Caco-2 (cell line): Measurements from ENCODE around the gene TMEM63C. TPM values are rescaled to one million over a fixed set of nuclear protein-coding genes. Genes with fewer than 3 reads are reported as not detected.
A peak's percentile ranks its signal among the peaks of the same experiment; 100 is the strongest.

ENCODE experiments used
- BruUV-seq: library from RNA; stranded (reverse); fragments of 400-500 nt; replicated peaks from 2 replicates; lab custom pipeline; 2021; lab: Mats Ljungman, UMichigan
- CTCF ChIA-PET: fragments of 300-600 bp; sonication (Branson Sonifier 250); formaldehyde crosslinking; loops from one replicate; lab custom pipeline; 2022; ENCODE audit warnings: antibody characterized with exemption; lab: Charles Lee
- POLR2A ChIA-PET: fragments of 300-600 bp; sonication (Branson Sonifier 250); formaldehyde crosslinking; loops from one replicate; lab custom pipeline; 2022; ENCODE audit warnings: antibody characterized with exemption; lab: Charles Lee
- DNase-seq, 2 experiments: peaks; one replicate each; pipeline versions ENCODE4 v3.0.0 to v3.0.0-alpha.2; 2020 to 2022
- H3K27me3 ChIP-seq: replicated peaks from 2 replicates; pipeline ENCODE4 v1.6.0; 2011; ENCODE audit warnings: low read length; ENCODE audit not compliant: control insufficient read depth, insufficient read depth
- H3K36me3 ChIP-seq: 2 replicates; pipeline ENCODE4 v1.5.1; 2011; ENCODE audit warnings: low read length; ENCODE audit not compliant: control insufficient read depth, insufficient read depth
- H3K4me1 ChIP-seq: fragments of 250-450 bp; sonication (Bioruptor Pico); 2 replicates; pipeline ENCODE4 v1.5.1; 2020; ENCODE audit warnings: mild to moderate bottlenecking
- H3K4me3 ChIP-seq: 2 replicates; pipeline ENCODE4 v1.5.1; 2011; ENCODE audit warnings: low read depth, mild to moderate bottlenecking, control low read depth, low read length
- H3K9me3 ChIP-seq: fragments of 250-450 bp; sonication (Bioruptor Pico); 2 replicates; pipeline ENCODE4 v1.5.1; 2020; ENCODE audit warnings: mild to moderate bottlenecking, moderate library complexity
- H3K27ac Mint-ChIP-seq: one replicate; pipeline ENCODE4 v1.8.0; 2022; ENCODE audit warnings: mixed read lengths; ENCODE audit not compliant: unreplicated experiment
- H3K27me3 Mint-ChIP-seq: one replicate; pipeline ENCODE4 v1.8.0; 2022; ENCODE audit warnings: mixed read lengths; ENCODE audit not compliant: insufficient read depth, unreplicated experiment
- H3K36me3 Mint-ChIP-seq: one replicate; pipeline ENCODE4 v1.8.0; 2022; ENCODE audit warnings: mild to moderate bottlenecking, mixed read lengths; ENCODE audit not compliant: insufficient read depth, unreplicated experiment
- H3K4me1 Mint-ChIP-seq: one replicate; pipeline ENCODE4 v1.8.0; 2022; ENCODE audit warnings: low read depth, mixed read lengths; ENCODE audit not compliant: unreplicated experiment
- H3K4me3 Mint-ChIP-seq: one replicate; pipeline ENCODE4 v1.8.0; 2022; ENCODE audit warnings: mild to moderate bottlenecking, moderate library complexity, mixed read lengths; ENCODE audit not compliant: unreplicated experiment
- H3K9me3 Mint-ChIP-seq: one replicate; pipeline ENCODE4 v1.8.0; 2022; ENCODE audit warnings: mixed read lengths; ENCODE audit not compliant: unreplicated experiment
- CTCF ChIP-seq, 2 experiments: fragments of 200-600 bp in 1 of 2; IDR thresholded peaks; 1 replicate in 1 of 2; 2 replicates in 1 of 2; pipeline versions ENCODE4 v1.5.1 to v1.8.0; 2011 to 2022; ENCODE audit warnings: antibody characterized with exemption in 1 of 2, control low read depth in 1 of 2, inconsistent platforms in 1 of 2, low read depth in 1 of 2, low read length in 1 of 2, mild to moderate bottlenecking in 1 of 2, moderate library complexity in 1 of 2; ENCODE audit not compliant: insufficient read depth in 1 of 2, severe bottlenecking in 1 of 2, unreplicated experiment in 1 of 2
- intact Hi-C: fragments of 100-400 bp; cut with micrococcal nuclease; formaldehyde crosslinking; loops from one replicate; pipeline ENCODE4 v1.10.0; 2022; ENCODE audit not compliant: unreplicated experiment
- total RNA-seq: library from RNA; stranded (reverse); gene quantifications from 2 replicates; pipeline ENCODE4 v1.2.3, GENCODE V29; 2022

TMEM63C gene
- total RNA-seq, 1 experiment from 2014 or later, result 1.3 TPM

- Histone ChIP-seq H3K9me3 (no peaks in the 10 kb centered on the region), H3K4me3 (no peak overlapping the region), H3K36me3 (no peaks in the 10 kb centered on the region), H3K4me1 (no peaks in the 10 kb centered on the region), H3K27me3 (no peaks in the 10 kb centered on the region)
- no peaks in the 10 kb centered on the region for H3K4me1 Mint-ChIP-seq
- no peak for TF ChIP-seq CTCF (IDR thresholded peaks at IDR 0.05; ENCODE audit: insufficient read depth in 1 of 2, low read depth in 1 of 2, low read length in 1 of 2, severe bottlenecking in 1 of 2, unreplicated experiment in 1 of 2)
- no TSS peak for BruUV-seq
- no peak overlapping the region for H3K4me3 Mint-ChIP-seq
- H3K36me3 Mint-ChIP-seq, result no peaks in the 10 kb centered on the region
- no peak overlapping the region for H3K27ac Mint-ChIP-seq
- H3K27me3 Mint-ChIP-seq, result no peaks in the 10 kb centered on the region
- CTCF ChIA-PET, result interaction anchor here (1.0 kb wide), 1 partner anchor 57 kb away, joined by 3 read pairs; no protein-coding TSS in a partner anchor
- intact Hi-C loops, result no loop called here
- POLR2A ChIA-PET, result no interaction called here
- DNase-seq, result no peak
- no peaks in the 10 kb centered on the region for H3K9me3 Mint-ChIP-seq
Measured at GRCh38 chr14:77208979-77209318, 27.4 kb downstream of the TMEM63C start.

GRCh38 chr14:77212097-77212870 lies 30.7 kb downstream of the TMEM63C start:
- H3K4me1 Mint-ChIP-seq, result no peaks in the 10 kb centered on the region
- POLR2A ChIA-PET, result interaction anchor here (1.2 kb wide), 1 partner anchor 31 kb away, joined by 4 read pairs; the partner anchor contains the start of gene TMEM63C
- intact Hi-C loops, result no loop called here
- H3K27ac Mint-ChIP-seq, result no peak overlapping the region
- no peak for DNase-seq
- H3K36me3 Mint-ChIP-seq, result peaks cover 4% of the 10 kb centered on the region
- H3K4me1 ChIP-seq, result no peaks in the 10 kb centered on the region
- H3K9me3 Mint-ChIP-seq, result no peaks in the 10 kb centered on the region
- no TSS peak for BruUV-seq
- no peaks in the 10 kb centered on the region for H3K36me3 ChIP-seq
- H3K4me3 ChIP-seq, result no peak overlapping the region
- no peak overlapping the region for H3K4me3 Mint-ChIP-seq
- TF ChIP-seq CTCF (IDR thresholded peaks at IDR 0.05; ENCODE audit: insufficient read depth in 1 of 2, low read depth in 1 of 2, low read length in 1 of 2, severe bottlenecking in 1 of 2, unreplicated experiment in 1 of 2), result no peak
- H3K27me3 Mint-ChIP-seq, result peaks cover 22% of the 10 kb centered on the region
- CTCF ChIA-PET, result interaction anchor here (0.8 to 2.7 kb wide), 2 partner anchors 60 to 78 kb away, joined by 3 to 68 read pairs; no protein-coding TSS in a partner anchor
- H3K9me3 ChIP-seq, result no peaks in the 10 kb centered on the region
- H3K27me3 ChIP-seq, result no peaks in the 10 kb centered on the region; the same call in 1 of the 2 replicates

- Mint-ChIP-seq H3K9me3 (no peaks in the 10 kb centered on the region), H3K27ac (no peak overlapping the region), H3K4me1 (no peaks in the 10 kb centered on the region), H3K4me3 (no peak overlapping the region), H3K27me3 (peaks cover 23% of the 10 kb centered on the region), H3K36me3 (peaks cover 4% of the 10 kb centered on the region)
- Histone ChIP-seq H3K4me3 (no peak overlapping the region), H3K4me1 (no peaks in the 10 kb centered on the region), H3K27me3 (no peaks in the 10 kb centered on the region; the same call in 1 of the 2 replicates), H3K36me3 (no peaks in the 10 kb centered on the region), H3K9me3 (no peaks in the 10 kb centered on the region)
- no TSS peak for BruUV-seq
- ChIA-PET CTCF (interaction anchor here (0.6 to 2.7 kb wide), 15 partner anchors 9 to 339 kb away, joined by 3 to 68 read pairs (median 3); partner anchors contain the start of genes GSTZ1, POMT2, TMEM63C and VIPAS39), POLR2A (no interaction called here)
- DNase-seq, result peak; percentile 73 to 81
- intact Hi-C loops, result loop anchor here (1.0 kb wide), 1 partner anchor 61 kb away; no protein-coding TSS in a partner anchor
- TF ChIP-seq CTCF (IDR thresholded peaks at IDR 0.05; ENCODE audit: insufficient read depth in 1 of 2, low read depth in 1 of 2, low read length in 1 of 2, severe bottlenecking in 1 of 2, unreplicated experiment in 1 of 2), result peak; percentile 79 to 93
Measured at GRCh38 chr14:77212943-77213678, 31.5 kb downstream of the TMEM63C start.
